Measurements from ENCODE around the gene LRWD1.

- TF ChIP-seq CTCF (IDR thresholded peaks at IDR 0.05): no peak
- no peak for TF ChIP-seq FOXJ3 (CRISPR knock-in tag; IDR thresholded peaks at IDR 0.05)
These were observed 39.0 kb upstream of the LRWD1 start for GRCh38 chr7:102425639-102426267.
